ENCODE measurements around the gene SDF4. TPM values are rescaled to one million over a fixed set of nuclear protein-coding genes. Genes with fewer than 3 reads are reported as not detected.
A peak's percentile ranks its signal among the peaks of the same experiment; 100 is the strongest.

The SDF4 gene
- total RNA-seq, 4 donors from 2014 or later, result 93.3 to 170 (median 110) TPM

GRCh38 chr1:1273209-1273511 is 41.4 kb upstream of the SDF4 start:
- no peak for DNase-seq (ENCODE audit: low spot score in 2 of 2)
- peaks cover 0 to 63% (median 38%) of the 10 kb centered on the region in 4 donors for H3K4me1 ChIP-seq
- no peaks in the 10 kb centered on the region for H3K27me3 ChIP-seq
- WGBS, 2 donors, result 0 to 1% methylated on average over 12 to 24 of the region's 31 CpGs
- H3K9me3 ChIP-seq, result no peaks in the 10 kb centered on the region
- peak overlapping the region; percentile 80 to 90 (median 84) for H3K4me3 ChIP-seq
- no peak for TF ChIP-seq CTCF (IDR thresholded peaks at IDR 0.05)
- no peak for TF ChIP-seq POLR2A (IDR thresholded peaks at IDR 0.05)
- TF ChIP-seq EP300 (IDR thresholded peaks at IDR 0.05), result no peak
- H3K27ac ChIP-seq, result peak overlapping the region; percentile 47 to 89 (median 82)
- H3K36me3 ChIP-seq, result peaks cover 0 to 9% (median 0%) of the 10 kb centered on the region in 3 donors

- peaks cover 0 to 15% (median 0%) of the 10 kb centered on the region in 3 donors for H3K36me3 ChIP-seq
- TF ChIP-seq CTCF (IDR thresholded peaks at IDR 0.05) (no peak), POLR2A (IDR thresholded peaks at IDR 0.05) (no peak), EP300 (IDR thresholded peaks at IDR 0.05) (no peak)
- 38 to 45% methylated on average over 35 to 42 of the region's 43 CpGs for WGBS, 2 donors
- peaks cover 0 to 69% (median 38%) of the 10 kb centered on the region in 4 donors for H3K4me1 ChIP-seq
- peak overlapping the region; percentile 80 to 90 (median 84) for H3K4me3 ChIP-seq
- peak overlapping the region in 2 of 4 donors; percentile 87 to 89 for H3K27ac ChIP-seq
- H3K9me3 ChIP-seq, result no peaks in the 10 kb centered on the region
- no peak for DNase-seq (ENCODE audit: low spot score in 2 of 2)
- H3K27me3 ChIP-seq, result no peaks in the 10 kb centered on the region
Measured at GRCh38 chr1:1272341-1273208, 40.8 kb upstream of the SDF4 start.

- DNase-seq (ENCODE audit: low spot score in 2 of 2), result no peak
- H3K9me3 ChIP-seq, result no peaks in the 10 kb centered on the region
- H3K36me3 ChIP-seq, result peaks cover 0 to 33% (median 5%) of the 10 kb centered on the region in 3 donors
- no peak overlapping the region for H3K27ac ChIP-seq
- H3K4me3 ChIP-seq, result no peak overlapping the region
- 42 to 46% methylated on average over 5 to 7 of the region's 7 CpGs for WGBS, 2 donors
- H3K27me3 ChIP-seq, result no peaks in the 10 kb centered on the region
- TF ChIP-seq POLR2A (IDR thresholded peaks at IDR 0.05) (no peak), EP300 (IDR thresholded peaks at IDR 0.05) (no peak), CTCF (IDR thresholded peaks at IDR 0.05) (no peak)
- peaks cover 0 to 69% (median 38%) of the 10 kb centered on the region in 4 donors for H3K4me1 ChIP-seq
Measured at GRCh38 chr1:1270813-1271212, 39.0 kb upstream of the SDF4 start.

GRCh38 chr1:1268284-1268682 is 36.5 kb upstream of the SDF4 start:
- no peaks in the 10 kb centered on the region for H3K27me3 ChIP-seq
- H3K27ac ChIP-seq, result no peak overlapping the region
- 93 to 97% methylated on average over 12 of the region's 13 CpGs for WGBS, 2 donors
- peaks cover 2 to 58% (median 6%) of the 10 kb centered on the region in 3 donors for H3K36me3 ChIP-seq
- TF ChIP-seq POLR2A (IDR thresholded peaks at IDR 0.05) (no peak), EP300 (IDR thresholded peaks at IDR 0.05) (no peak), CTCF (IDR thresholded peaks at IDR 0.05) (no peak)
- DNase-seq (ENCODE audit: low spot score in 2 of 2), result no peak
- H3K4me3 ChIP-seq, result no peak overlapping the region
- H3K4me1 ChIP-seq, result peaks cover 0 to 62% (median 32%) of the 10 kb centered on the region in 4 donors
- H3K9me3 ChIP-seq, result no peaks in the 10 kb centered on the region
